Lung (tissue), 12 donors: ENCODE results near the gene F5. TPM values are rescaled to one million over a fixed set of nuclear protein-coding genes. Genes with fewer than 3 reads are reported as not detected.

Experiments used
- ATAC-seq: fragments of 200-7000 bp; cut with Tn5 transposase; one replicate; pipeline ENCODE4 v1.9.1; 2020; ENCODE audit warnings: moderate number of reproducible peaks; ENCODE audit not compliant: insufficient read depth, low FRiP score
- DNase-seq, 3 donors: peaks; one replicate each; pipeline ENCODE4 v3.0.0-alpha.2; 2013 to 2017
- H3K27ac ChIP-seq, 2 donors: one replicate each; pipeline ENCODE4 v1.5.1; 2013; ENCODE audit warnings: mild to moderate bottlenecking in 2 of 2, moderate library complexity in 2 of 2, control low read depth in 1 of 2, inconsistent platforms in 1 of 2, low read depth in 1 of 2, low read length in 1 of 2
- H3K27me3 ChIP-seq, 3 donors: one replicate each; pipeline ENCODE4 v1.5.1; 2013; ENCODE audit warnings: low read length in 2 of 3; ENCODE audit not compliant: control insufficient read depth in 3 of 3, insufficient read depth in 3 of 3
- H3K36me3 ChIP-seq, 4 donors: one replicate each; pipeline ENCODE4 v1.5.1; 2013; ENCODE audit warnings: low read length in 4 of 4, mild to moderate bottlenecking in 1 of 4, moderate library complexity in 1 of 4; ENCODE audit not compliant: control insufficient read depth in 4 of 4, insufficient read depth in 4 of 4
- H3K4me1 ChIP-seq, 5 donors: one replicate each; pipeline ENCODE4 v1.5.1; 2013; ENCODE audit warnings: low read length in 5 of 5, mild to moderate bottlenecking in 2 of 5, moderate library complexity in 1 of 5; ENCODE audit not compliant: control insufficient read depth in 5 of 5, insufficient read depth in 5 of 5
- H3K4me3 ChIP-seq: one replicate; pipeline ENCODE4 v1.5.1; 2013; ENCODE audit warnings: mild to moderate bottlenecking, control low read depth, moderate library complexity
- H3K9ac ChIP-seq, 2 donors: one replicate each; pipeline ENCODE4 v1.5.1; 2013; ENCODE audit warnings: low read length in 2 of 2, control low read depth in 1 of 2; ENCODE audit not compliant: insufficient read depth in 1 of 2
- H3K9me3 ChIP-seq, 4 donors: one replicate each; pipeline ENCODE4 v1.5.1; 2013; ENCODE audit warnings: low read length in 3 of 4, mild to moderate bottlenecking in 1 of 4, moderate library complexity in 1 of 4; ENCODE audit not compliant: control insufficient read depth in 4 of 4, insufficient read depth in 3 of 4
- CTCF ChIP-seq: IDR thresholded peaks from 2 replicates; pipeline ENCODE4 v1.5.1; 2012; ENCODE audit warnings: mild to moderate bottlenecking; ENCODE audit errors: control extremely low read depth, extremely low read depth
- WGBS, 2 donors: extraction: QIAGEN DNeasy Blood & Tissue Kit; methylation state at CpG; one replicate each; pipeline ENCODE4 v1.1.7; 2013; 5-methylcytosine and 5-hydroxymethylcytosine counted together
- polyA plus RNA-seq, 2 donors: library from polyadenylated mRNA; stranded (reverse); fragments of 200-250 nt; gene quantifications; one replicate each; pipeline ENCODE4 v1.2.1, GENCODE V29; 2013
- total RNA-seq, 2 donors: library from RNA; depleted of rRNA in 1 of 2; stranded (reverse); fragments of >200 nt in 1 of 2; gene quantifications; one replicate each; pipeline ENCODE4 v1.2.1, GENCODE V29; 2014 to 2021
- donor health status: control.
- donor health status: control.
- donor health status: Bipolar disorder and iron deficiency.
- donor health status: healthy.
- donor health status: DM: yes; HTN: yes; CAD: no.

Gene F5
- total and polyA plus RNA-seq, 4 donors: 0.74 to 5.3 (median 2.4) TPM

GRCh38 chr1:169495916-169496315, 90.4 kb downstream of the F5 start:
- Histone ChIP-seq H3K4me1 (peaks cover 0 to 8% (median 2%) of the 10 kb centered on the region in 5 donors), H3K9ac (no peak overlapping the region), H3K4me3 (no peak overlapping the region), H3K9me3 (no peaks in the 10 kb centered on the region), H3K36me3 (no peaks in the 10 kb centered on the region), H3K27me3 (no peaks in the 10 kb centered on the region), H3K27ac (no peak overlapping the region)
- ATAC-seq (no peak), DNase-seq (no peak)
- WGBS, 2 donors: 47 to 55% methylated on average over 2 of the region's 2 CpGs
- no peak for TF ChIP-seq CTCF

GRCh38 chr1:169495046-169495775, 91.1 kb downstream of the F5 start:
- Histone ChIP-seq H3K27me3 (no peaks in the 10 kb centered on the region), H3K27ac (peak overlapping the region in 1 of 2 donors; percentile 16), H3K4me1 (peaks cover 0 to 8% (median 2%) of the 10 kb centered on the region in 5 donors), H3K9ac (no peak overlapping the region), H3K9me3 (no peaks in the 10 kb centered on the region), H3K4me3 (no peak overlapping the region), H3K36me3 (no peaks in the 10 kb centered on the region)
- DNase-seq (no peak), ATAC-seq (no peak)
- no peak for TF ChIP-seq CTCF

- Histone ChIP-seq H3K4me3 (no peak overlapping the region), H3K36me3 (no peaks in the 10 kb centered on the region), H3K27me3 (no peaks in the 10 kb centered on the region), H3K27ac (no peak overlapping the region), H3K4me1 (peaks cover 0 to 8% (median 2%) of the 10 kb centered on the region in 5 donors), H3K9me3 (no peaks in the 10 kb centered on the region), H3K9ac (no peak overlapping the region)
- DNase-seq: no peak
- WGBS, 2 donors: 97 to 100% methylated on average over 3 of the region's 3 CpGs
- no peak for TF ChIP-seq CTCF
- ATAC-seq: no peak
Measured at GRCh38 chr1:169494343-169494742, 91.9 kb downstream of the F5 start.

- Histone ChIP-seq H3K9me3 (no peaks in the 10 kb centered on the region), H3K4me3 (no peak overlapping the region), H3K27ac (no peak overlapping the region), H3K36me3 (no peaks in the 10 kb centered on the region), H3K4me1 (peaks cover 0 to 8% (median 2%) of the 10 kb centered on the region in 5 donors), H3K27me3 (no peaks in the 10 kb centered on the region), H3K9ac (no peak overlapping the region)
- no peak for ATAC-seq
- 83 to 87% methylated on average over 1 of the region's 1 CpG for WGBS, 2 donors
- no peak for TF ChIP-seq CTCF
- DNase-seq: peak in 1 of 3 donors; percentile 7
Measured at GRCh38 chr1:169493251-169493650, 93.0 kb downstream of the F5 start.
